Astrocyte (in vitro differentiated cells and primary cell): ENCODE results near the gene CYP2A13. TPM values are rescaled to one million over a fixed set of nuclear protein-coding genes. Genes with fewer than 3 reads are reported as not detected.
"Not testable (repeated sequence)": the region's sequence is repeated elsewhere in the genome, so short reads cannot be mapped to it uniquely, and the experiment has no call there.

Experiments used
- DNase-seq: peaks from one replicate; pipeline ENCODE4 v3.0.0-alpha.2; 2010; ENCODE audit warnings: low read depth
- FAIRE-seq: peaks from 2 replicates; lab custom pipeline; 2011; peaks lifted over from hg19 to GRCh38; lab: Jason Lieb, UNC
- H2AFZ ChIP-seq: 2 replicates; pipeline ENCODE4 v1.6.0; 2012; ENCODE audit warnings: low read depth, low read length, inconsistent platforms
- H3K27ac ChIP-seq: 2 replicates; pipeline ENCODE4 v1.5.1; 2011; ENCODE audit warnings: low read depth, low read length, inconsistent platforms
- H3K27me3 ChIP-seq: 2 replicates; pipeline ENCODE4 v1.6.0; 2011; ENCODE audit warnings: low read length, inconsistent platforms; ENCODE audit not compliant: insufficient read depth
- H3K36me3 ChIP-seq: 2 replicates; pipeline ENCODE4 v1.5.1; 2011; ENCODE audit warnings: low read length, inconsistent platforms; ENCODE audit not compliant: insufficient read depth
- H3K4me1 ChIP-seq: 2 replicates; pipeline ENCODE4 v1.5.1; 2011; ENCODE audit warnings: low read length, inconsistent platforms; ENCODE audit not compliant: insufficient read depth
- H3K4me2 ChIP-seq: 2 replicates; pipeline ENCODE4 v1.6.0; 2012; ENCODE audit warnings: low read length, inconsistent platforms
- H3K4me3 ChIP-seq: 2 replicates; pipeline ENCODE4 v1.5.1; 2011; ENCODE audit warnings: low read depth, mild to moderate bottlenecking, low read length, inconsistent platforms; ENCODE audit not compliant: insufficient read depth
- H3K79me2 ChIP-seq: 2 replicates; pipeline ENCODE4 v1.6.0; 2012; ENCODE audit warnings: mild to moderate bottlenecking, low read length, inconsistent platforms; ENCODE audit not compliant: insufficient read depth
- H3K9ac ChIP-seq: 2 replicates; pipeline ENCODE4 v1.6.0; 2012; ENCODE audit warnings: mild to moderate bottlenecking, low read length, inconsistent platforms
- H3K9me3 ChIP-seq: 2 replicates; pipeline ENCODE4 v1.5.1; 2012; ENCODE audit warnings: low read depth, mild to moderate bottlenecking, low read length, inconsistent platforms; ENCODE audit not compliant: insufficient read depth
- H4K20me1 ChIP-seq: 2 replicates; pipeline ENCODE4 v1.6.0; 2012; ENCODE audit warnings: low read length, inconsistent platforms; ENCODE audit not compliant: insufficient read depth
- H3K27ac Mint-ChIP-seq: one replicate; pipeline ENCODE4 v1.8.0; 2021; ENCODE audit warnings: mild to moderate bottlenecking, mixed read lengths; ENCODE audit not compliant: unreplicated experiment
- H3K27me3 Mint-ChIP-seq: one replicate; pipeline ENCODE4 v1.8.0; 2021; ENCODE audit warnings: low read depth, mixed read lengths; ENCODE audit not compliant: unreplicated experiment
- H3K36me3 Mint-ChIP-seq: one replicate; pipeline ENCODE4 v1.8.0; 2021; ENCODE audit warnings: low read depth, mixed read lengths; ENCODE audit not compliant: unreplicated experiment
- H3K4me1 Mint-ChIP-seq: one replicate; pipeline ENCODE4 v1.8.0; 2021; ENCODE audit warnings: low read depth, mixed read lengths; ENCODE audit not compliant: unreplicated experiment
- H3K4me3 Mint-ChIP-seq: one replicate; pipeline ENCODE4 v1.8.0; 2021; ENCODE audit warnings: mild to moderate bottlenecking, moderate library complexity, mixed read lengths; ENCODE audit not compliant: unreplicated experiment
- H3K9me3 Mint-ChIP-seq: one replicate; pipeline ENCODE4 v1.8.0; 2021; ENCODE audit warnings: mild to moderate bottlenecking, mixed read lengths; ENCODE audit not compliant: unreplicated experiment
- EZH2 ChIP-seq: IDR thresholded peaks from 2 replicates; pipeline ENCODE4 v1.6.1; 2012; ENCODE audit warnings: mild to moderate bottlenecking, low read length, inconsistent platforms; ENCODE audit not compliant: insufficient read depth
- total RNA-seq: library from RNA; stranded (reverse); gene quantifications from 2 replicates; pipeline ENCODE4 v1.2.1, GENCODE V29; 2021
- TF ChIP-seq, protein P1 (sequence below): IDR thresholded peaks from 2 replicates; pipeline ENCODE4 v1.5.1; 2011; ENCODE audit warnings: low read depth, mild to moderate bottlenecking, inconsistent platforms, low read length, moderate library complexity; ENCODE audit not compliant: insufficient read depth

CYP2A13 gene
- total RNA-seq, 1 donor from 2014 or later: not detected

DNA sequence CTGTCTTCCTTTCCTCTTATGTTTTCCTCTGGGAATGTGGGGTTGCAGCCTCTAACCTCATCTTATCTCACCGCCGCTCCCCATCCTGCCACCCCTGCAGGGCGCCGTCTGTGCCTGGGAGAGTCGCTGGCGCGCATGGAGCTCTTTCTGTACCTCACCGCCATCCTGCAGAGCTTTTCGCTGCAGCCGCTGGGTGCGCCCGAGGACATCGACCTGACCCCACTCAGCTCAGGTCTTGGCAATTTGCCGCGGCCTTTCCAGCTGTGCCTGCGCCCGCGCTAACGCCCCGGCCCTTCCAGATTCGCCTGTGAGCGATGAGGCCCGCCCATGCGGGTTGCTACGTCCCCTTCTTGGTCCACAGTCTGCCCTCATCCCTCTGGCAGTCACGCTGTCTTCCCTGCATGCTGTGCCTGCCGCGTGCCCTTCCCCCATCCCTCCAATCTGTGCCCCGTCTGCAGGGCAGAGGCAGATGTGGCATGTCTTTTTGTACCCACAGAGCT lies 39.6 kb downstream of the CYP2A13 start:
- H3K4me3 Mint-ChIP-seq: peak overlapping the region; percentile 67
- DNase-seq: peak; percentile 33
- H3K4me1 ChIP-seq, H4K20me1 ChIP-seq, H3K36me3 ChIP-seq, FAIRE-seq, H3K27ac Mint-ChIP-seq, H3K9me3 Mint-ChIP-seq, H3K9ac ChIP-seq, H3K79me2 ChIP-seq, H3K4me1 Mint-ChIP-seq, H3K27ac ChIP-seq, H3K9me3 ChIP-seq, H3K27me3 ChIP-seq, H3K36me3 Mint-ChIP-seq: not testable (repeated sequence)
- TF ChIP-seq, protein P1, sequence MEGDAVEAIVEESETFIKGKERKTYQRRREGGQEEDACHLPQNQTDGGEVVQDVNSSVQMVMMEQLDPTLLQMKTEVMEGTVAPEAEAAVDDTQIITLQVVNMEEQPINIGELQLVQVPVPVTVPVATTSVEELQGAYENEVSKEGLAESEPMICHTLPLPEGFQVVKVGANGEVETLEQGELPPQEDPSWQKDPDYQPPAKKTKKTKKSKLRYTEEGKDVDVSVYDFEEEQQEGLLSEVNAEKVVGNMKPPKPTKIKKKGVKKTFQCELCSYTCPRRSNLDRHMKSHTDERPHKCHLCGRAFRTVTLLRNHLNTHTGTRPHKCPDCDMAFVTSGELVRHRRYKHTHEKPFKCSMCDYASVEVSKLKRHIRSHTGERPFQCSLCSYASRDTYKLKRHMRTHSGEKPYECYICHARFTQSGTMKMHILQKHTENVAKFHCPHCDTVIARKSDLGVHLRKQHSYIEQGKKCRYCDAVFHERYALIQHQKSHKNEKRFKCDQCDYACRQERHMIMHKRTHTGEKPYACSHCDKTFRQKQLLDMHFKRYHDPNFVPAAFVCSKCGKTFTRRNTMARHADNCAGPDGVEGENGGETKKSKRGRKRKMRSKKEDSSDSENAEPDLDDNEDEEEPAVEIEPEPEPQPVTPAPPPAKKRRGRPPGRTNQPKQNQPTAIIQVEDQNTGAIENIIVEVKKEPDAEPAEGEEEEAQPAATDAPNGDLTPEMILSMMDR: peak; percentile 22
- peak overlapping the region; percentile 63 for H3K4me2 ChIP-seq
- peak overlapping the region; percentile 5 for H3K4me3 ChIP-seq
- peaks cover 43% of the 10 kb centered on the region for H3K27me3 Mint-ChIP-seq
- H2AFZ ChIP-seq: peak overlapping the region; percentile 63

DNA sequence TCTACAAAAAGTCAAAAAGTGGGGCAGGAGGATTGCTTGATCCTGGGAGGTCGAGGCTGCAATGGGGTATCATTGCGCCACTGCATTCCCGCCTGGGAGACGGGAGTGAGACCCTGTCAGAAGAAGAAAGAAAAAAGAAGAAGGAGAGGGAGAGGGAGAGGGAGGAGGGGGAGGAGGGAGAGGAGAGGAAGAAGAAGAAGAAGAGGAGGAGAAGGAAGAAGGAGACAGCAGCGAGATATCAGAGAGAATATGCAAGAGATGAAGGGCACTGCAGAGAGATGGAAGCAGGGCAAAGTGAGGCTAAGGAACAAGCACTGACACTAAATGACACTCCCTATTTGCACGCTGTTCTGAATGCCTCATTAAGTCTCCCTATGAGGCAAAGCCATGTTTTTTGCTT lies 40.4 kb downstream of the CYP2A13 start:
- DNase-seq: no peak
- Histone ChIP-seq H3K4me3 (no peak overlapping the region), H3K27ac (no peak overlapping the region), H4K20me1 (no peaks in the 10 kb centered on the region), H2AFZ (no peak overlapping the region), H3K4me2 (no peak overlapping the region), H3K9ac (no peak overlapping the region), H3K79me2 (no peaks in the 10 kb centered on the region), H3K9me3 (no peaks in the 10 kb centered on the region), H3K27me3 (peaks cover 3% of the 10 kb centered on the region), H3K36me3 (no peaks in the 10 kb centered on the region), H3K4me1 (peaks cover 2% of the 10 kb centered on the region)
- Mint-ChIP-seq H3K27ac (no peak overlapping the region), H3K36me3 (no peaks in the 10 kb centered on the region), H3K4me3 (no peak overlapping the region), H3K4me1 (peaks cover 5% of the 10 kb centered on the region), H3K27me3 (peaks cover 50% of the 10 kb centered on the region), H3K9me3 (peaks cover 9% of the 10 kb centered on the region)
- no peak for FAIRE-seq
- TF ChIP-seq EZH2: no peak
- TF ChIP-seq, protein P1: no peak

DNA sequence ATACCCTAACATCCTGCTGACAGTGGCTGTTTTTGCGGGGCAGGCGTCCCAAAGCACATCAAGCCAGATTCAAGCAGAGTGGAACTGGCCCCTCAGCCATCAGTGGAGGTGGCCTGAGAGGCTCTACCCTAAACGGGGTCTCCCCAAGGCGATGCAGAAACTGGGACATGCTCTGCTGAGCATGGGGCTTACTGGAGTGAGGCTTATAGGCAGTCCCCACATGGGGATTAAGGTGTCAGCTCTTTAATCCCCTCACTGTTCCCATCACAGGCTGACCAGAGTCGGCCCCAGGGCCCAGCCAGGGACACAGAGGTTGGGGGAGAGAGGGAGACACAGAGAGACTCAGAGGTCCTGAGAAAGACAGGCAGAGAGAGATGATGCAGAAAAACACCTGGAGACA lies 42.9 kb downstream of the CYP2A13 start:
- FAIRE-seq (no peak), DNase-seq (no peak)
- H3K9me3 ChIP-seq: no peaks in the 10 kb centered on the region
- no peak overlapping the region for H3K4me2 ChIP-seq
- no peak overlapping the region for H3K4me3 ChIP-seq
- H3K27ac Mint-ChIP-seq: no peak overlapping the region
- H3K4me1 ChIP-seq: peaks cover 2% of the 10 kb centered on the region
- peaks cover 3% of the 10 kb centered on the region for H3K27me3 ChIP-seq
- H3K9ac ChIP-seq: no peak overlapping the region
- H2AFZ ChIP-seq: no peak overlapping the region
- no peak overlapping the region for H3K27ac ChIP-seq
- H3K36me3 ChIP-seq: no peaks in the 10 kb centered on the region
- H4K20me1 ChIP-seq: no peaks in the 10 kb centered on the region
- H3K4me3 Mint-ChIP-seq: no peak overlapping the region
- no peaks in the 10 kb centered on the region for H3K79me2 ChIP-seq
- no peaks in the 10 kb centered on the region for H3K36me3 Mint-ChIP-seq
- peaks cover 10% of the 10 kb centered on the region for H3K9me3 Mint-ChIP-seq
- peaks cover 64% of the 10 kb centered on the region for H3K27me3 Mint-ChIP-seq
- TF ChIP-seq EZH2: no peak
- TF ChIP-seq, protein P1: no peak
- peaks cover 5% of the 10 kb centered on the region for H3K4me1 Mint-ChIP-seq
